Activated T-cell treated with anti-CD3 and anti-CD28 coated beads for 4 hours (primary cell): ENCODE data around the gene KRTAP4-4.
"Not testable (repeated sequence)": the region's sequence is repeated elsewhere in the genome, so short reads cannot be mapped to it uniquely, and the experiment has no call there.

Experiments
- DNase-seq: peaks from one replicate; pipeline ENCODE4 v3.0.0-alpha.2; 2020

The KRTAP4-4 gene

DNA sequence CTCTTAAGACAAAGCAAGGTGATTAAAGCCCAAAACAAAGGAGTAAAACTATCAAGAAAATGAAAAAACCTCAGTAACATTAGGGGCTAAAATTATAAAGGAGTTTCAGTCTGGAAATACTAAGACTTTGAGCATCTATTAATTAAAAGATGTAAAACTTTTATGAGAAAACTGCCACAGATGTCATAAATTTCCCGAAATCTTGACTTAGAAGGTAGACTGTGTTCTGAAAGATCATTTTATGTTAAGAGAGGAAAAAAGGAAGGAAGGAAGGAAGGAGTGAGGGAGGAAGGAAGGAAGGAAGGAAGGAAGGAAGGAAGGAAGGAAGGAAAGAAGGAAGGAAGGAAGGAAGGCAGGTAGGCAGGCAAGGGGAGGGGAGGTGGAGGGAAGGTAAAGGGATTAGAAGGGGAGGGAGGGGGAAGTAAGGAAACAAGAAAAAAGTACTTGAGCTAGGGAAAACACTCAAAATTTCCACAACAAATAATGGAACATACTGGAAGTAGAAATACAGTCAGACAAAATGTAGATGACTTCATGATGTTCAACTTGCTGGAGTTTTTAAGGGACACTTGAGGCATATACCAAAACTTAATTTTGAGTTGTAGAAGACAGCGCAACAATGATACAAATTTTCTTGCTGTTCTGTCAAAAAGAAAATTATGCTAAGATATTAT lies 12.9 kb downstream of the KRTAP4-4 start:
- no peak for DNase-seq

DNA sequence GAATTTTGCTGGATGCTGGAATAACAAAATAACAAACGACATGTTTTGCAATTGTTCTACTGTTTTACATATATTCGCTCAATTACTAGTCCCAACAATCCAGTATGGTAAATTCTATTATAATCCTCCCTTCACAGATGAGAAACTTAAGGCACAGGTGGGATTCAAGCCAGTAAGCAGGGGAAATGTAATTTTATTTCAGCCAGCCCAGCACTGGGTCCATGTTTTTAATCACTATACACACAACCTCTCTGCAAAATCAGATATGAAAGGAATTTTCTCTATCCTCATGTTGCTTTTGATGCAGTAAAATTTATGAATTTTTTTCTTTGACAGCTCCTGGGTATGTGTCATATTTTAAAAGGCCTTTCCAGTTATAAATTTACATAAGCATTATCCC lies 15.3 kb downstream of the KRTAP4-4 start:
- no peak for DNase-seq

DNA sequence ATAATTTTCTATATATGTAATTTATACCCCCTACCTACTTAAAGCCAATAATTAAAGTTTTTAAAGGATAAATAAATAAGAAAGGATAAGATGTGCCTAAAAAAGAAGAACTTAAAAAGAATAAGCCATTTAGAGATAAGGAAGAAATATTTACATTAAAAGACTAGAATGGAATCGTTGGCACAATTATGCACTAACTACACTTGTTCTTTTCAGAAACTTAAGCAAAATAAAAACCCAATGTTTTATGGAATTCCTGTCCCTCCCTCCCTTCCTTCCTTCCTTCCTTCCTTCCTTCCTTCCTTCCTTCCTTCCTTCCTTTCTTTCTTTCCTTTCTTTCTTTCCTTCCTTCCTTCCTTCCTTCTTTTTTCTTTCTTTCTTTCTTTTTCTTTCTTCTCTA lies 15.7 kb downstream of the KRTAP4-4 start:
- no peak for DNase-seq

DNA sequence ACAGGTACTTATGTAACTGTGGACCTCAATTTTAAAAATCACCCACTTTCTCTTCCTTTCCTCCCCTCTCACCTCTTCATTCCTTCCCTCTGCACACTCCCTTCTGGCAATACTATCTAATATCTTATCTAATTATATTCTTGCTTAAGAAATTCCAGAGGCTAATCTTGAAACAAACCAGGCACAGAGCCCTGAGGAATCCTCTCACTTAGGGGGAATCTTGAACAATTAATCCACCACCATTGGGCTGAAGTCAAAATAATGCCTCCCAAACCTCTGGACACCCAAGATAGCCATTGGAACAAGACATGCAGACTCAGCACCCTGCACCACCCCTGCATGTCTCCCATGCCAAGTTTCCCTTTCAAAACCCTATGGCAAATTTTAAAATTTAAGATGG lies 19.2 kb downstream of the KRTAP4-4 start:
- DNase-seq = no peak

GRCh38 chr17:41140360-41141131 lies 20.0 kb downstream of the KRTAP4-4 start, which contains the start of gene KRTAP4-6:
TSS of gene KRTAP4-6 (minus strand) at chr17:41140544. CDS start at chr17:41140487, 57 bp downstream.
- DNase-seq = no peak

- not testable (repeated sequence) for DNase-seq
Measured at GRCh38 chr17:41139865-41140264, 20.7 kb downstream of the KRTAP4-4 start.

DNA sequence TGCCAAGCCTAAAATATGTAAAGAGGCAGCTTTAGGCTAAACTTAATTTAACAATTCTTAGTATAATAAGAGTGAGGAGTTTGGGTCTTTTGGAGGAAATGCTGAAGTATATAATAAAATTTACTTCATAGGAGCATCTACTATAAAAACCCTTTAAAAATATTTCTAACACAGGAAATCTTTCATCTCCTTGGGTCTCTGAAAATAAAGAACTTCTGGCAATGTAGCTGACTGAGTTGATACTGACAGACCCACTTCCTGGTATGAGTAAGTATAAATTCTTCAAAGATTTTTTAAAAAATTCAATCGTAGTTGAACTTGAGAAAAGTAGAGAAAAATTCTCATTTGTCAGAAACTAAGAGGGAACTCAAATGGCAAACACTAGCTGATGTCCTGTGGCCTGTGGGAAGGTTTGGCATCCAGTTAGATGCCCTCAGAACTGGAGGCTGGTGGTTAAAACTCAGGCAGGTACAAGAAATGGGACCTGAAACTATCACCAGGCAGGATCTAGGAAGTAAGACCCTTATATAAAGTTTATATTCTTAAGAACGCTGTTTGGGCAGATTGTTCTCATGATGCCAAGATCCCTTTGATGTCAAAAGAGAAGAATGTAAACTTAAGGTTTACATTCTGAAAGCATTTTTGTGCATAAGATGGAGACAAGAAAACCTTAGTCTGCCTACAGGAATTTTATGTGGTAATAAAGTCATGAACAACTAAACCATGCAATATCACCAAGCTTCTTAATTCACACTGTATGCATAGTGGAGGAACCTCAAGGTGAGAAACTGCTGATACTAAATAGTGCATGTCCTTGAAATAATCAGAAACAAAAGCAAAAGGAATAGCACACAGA lies 26.4 kb downstream of the KRTAP4-4 start:
- DNase-seq = no peak

DNA sequence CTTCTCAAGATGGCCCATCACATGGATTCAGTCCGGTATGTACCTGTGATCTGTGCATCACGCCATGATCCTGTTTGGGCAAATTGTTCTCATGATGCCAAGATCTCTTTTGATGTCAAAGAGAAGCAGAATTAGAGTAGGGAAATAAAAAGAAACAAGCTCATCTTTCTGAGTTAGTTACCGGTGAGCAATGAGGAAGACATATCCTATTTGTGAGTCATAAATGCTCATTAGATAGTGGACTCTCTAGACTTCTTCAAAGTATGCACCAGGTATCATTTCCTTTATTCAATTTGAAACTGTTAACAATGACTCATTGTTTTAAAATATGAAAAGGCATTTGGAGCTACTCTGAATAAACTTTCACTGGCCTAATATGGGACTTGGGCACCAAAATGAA lies 28.6 kb downstream of the KRTAP4-4 start:
- DNase-seq = no peak

DNA sequence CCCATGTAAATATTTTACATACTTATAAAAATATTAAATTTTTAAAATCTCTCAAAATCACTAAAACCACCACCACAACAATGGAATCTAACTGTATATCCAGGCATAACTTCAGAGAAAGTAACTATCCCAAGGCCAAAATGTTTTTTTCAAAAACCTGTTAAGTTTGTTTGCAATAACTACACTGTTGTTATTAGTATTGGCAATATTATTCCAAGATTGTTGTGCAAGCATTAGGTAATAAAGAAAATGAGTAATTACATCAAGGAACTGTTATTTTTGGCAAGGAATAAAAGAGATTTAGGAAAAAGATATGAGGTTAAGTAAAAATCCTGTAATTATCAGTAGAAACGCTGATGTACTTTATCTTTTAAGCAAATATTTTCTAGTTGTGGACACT lies 33.2 kb downstream of the KRTAP4-4 start:
- no peak for DNase-seq

GRCh38 chr17:41126412-41126811 lies 34.1 kb downstream of the KRTAP4-4 start:
- no peak for DNase-seq

GRCh38 chr17:41125064-41125463 lies 35.5 kb downstream of the KRTAP4-4 start:
- no peak for DNase-seq

- DNase-seq = not testable (repeated sequence)
Measured at GRCh38 chr17:41123991-41124371, 36.6 kb downstream of the KRTAP4-4 start, which contains the start of gene KRTAP4-12. TSS of gene KRTAP4-12 (minus strand) at chr17:41124182. CDS start at chr17:41124122, 60 bp downstream.

DNA sequence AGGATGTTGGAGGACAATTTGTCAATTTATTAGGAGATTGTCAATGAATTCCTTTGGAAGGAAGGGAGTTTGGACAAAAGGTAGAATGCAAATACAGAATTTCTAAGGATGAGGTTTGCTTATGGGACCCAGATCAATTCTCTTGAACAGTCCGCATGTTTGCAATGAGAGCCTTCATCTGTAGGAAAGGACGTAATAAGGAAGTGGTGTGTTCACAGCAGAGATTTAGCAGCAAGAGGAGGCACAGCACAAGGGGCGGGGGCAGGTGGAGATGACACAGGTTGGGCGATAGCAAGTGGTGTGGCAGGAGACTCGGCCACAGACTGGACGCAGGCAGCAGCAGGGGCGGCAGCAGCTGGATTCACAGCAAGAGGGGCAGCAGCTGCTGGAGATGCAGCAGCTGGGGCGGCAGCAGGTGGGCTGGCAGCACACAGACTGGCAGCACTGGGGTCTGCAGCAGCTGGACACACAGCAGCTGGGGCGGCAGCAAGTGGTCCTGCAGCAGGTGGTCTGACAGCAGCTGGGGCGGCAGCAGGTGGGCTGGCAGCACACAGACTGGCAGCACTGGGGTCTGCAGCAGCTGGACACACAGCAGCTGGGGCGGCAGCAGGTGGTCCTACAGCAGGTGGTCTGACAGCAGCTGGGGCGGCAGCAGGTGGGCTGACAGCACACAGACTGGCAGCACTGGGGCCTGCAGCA lies 37.1 kb downstream of the KRTAP4-4 start:
- DNase-seq = not testable (repeated sequence)

- no peak for DNase-seq
Measured at GRCh38 chr17:41121742-41122141, 38.8 kb downstream of the KRTAP4-4 start.

DNA sequence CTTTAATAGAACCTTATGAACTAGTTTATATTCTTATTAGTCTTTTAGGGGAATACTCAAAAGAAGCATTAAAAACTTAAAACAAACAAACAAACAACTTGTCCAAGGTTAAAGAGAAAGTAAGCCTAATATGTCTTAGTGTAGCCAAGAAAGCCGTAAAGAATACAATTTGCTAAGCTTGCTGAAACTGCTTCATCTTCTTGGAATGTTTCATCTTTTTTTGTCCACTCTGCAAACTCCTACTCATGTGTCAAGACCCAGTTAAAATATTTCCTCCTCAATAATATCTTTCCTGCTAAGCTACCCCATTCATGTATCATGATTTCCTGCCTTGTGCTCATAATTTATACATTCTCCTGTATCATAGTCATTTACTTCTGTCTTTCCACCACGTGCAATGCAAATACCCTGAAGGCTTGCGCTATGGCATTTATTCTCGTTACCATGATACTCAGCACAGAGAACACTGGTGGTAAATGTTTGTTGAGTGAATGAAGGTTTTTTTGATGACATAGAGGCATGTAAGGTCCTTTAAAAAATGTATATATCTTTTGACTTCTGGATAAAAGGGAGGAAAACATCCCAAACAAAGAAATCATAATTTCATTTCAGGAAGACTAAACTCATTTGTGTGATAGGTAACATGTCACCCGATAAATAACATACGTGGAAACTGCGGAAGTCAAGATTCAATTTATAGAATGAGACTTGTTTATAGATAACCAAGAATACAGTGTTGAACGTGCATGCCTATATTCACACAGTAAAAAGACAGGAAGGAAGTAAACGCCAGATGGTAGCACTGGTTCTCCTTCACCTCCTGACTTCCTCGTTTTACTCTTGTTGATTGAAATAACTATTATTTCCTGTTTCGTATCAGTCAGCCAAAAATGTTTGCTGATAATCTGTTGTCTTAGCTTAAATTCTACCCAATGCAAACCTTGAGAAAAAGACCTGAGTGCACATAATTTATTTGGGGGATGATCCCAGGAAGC lies 40.6 kb downstream of the KRTAP4-4 start:
- DNase-seq = not testable (repeated sequence)

DNA sequence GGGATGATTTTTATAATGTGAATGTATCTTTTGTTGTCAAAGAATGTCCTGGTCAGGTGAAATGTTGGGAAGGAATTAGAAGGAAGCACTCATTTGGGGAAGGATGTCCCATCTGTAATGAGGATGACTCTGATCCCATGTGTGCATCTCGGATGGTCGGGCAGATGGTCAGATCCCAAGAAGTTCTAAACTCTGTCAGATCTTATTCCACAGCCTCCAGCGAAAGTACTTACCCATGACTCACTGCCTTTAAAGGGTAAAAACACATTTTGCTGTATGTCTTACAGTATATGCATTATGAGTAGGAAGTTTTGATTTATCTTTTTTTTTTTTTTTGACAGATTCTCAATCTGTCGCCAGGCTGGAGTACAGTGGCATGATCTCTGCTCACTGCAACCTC lies 41.8 kb downstream of the KRTAP4-4 start:
- DNase-seq = no peak

DNA sequence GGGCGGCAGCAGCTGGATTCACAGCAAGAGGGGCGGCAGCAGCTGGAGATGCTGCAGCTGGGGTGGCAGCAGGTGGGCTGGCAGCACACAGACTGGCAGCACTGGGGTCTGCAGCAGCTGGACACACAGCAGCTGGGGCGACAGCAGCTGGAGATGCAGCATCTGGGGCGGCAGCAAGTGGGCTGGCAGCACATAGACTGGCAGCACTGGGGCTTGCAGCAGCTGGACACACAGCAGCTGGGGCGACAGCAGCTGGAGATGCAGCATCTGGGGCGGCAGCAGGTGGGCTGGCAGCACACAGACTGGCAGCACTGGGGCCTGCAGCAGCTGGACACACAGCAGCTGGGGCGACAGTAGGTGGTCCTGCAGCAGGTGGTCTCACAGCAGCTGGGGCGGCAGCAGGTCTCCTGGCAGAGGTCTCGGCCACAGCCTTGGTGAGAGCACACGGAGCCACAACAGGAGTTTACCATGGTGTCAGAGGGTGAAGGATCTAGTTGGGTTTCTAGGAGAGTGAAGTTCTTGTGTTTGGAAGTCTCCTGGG lies 42.6 kb downstream of the KRTAP4-4 start, which contains the start of gene KRTAP4-11:
KRTAP4-11 (minus strand) TSS at position 528 of the 541 bp plus-strand sequence; CDS start at position 470, 58 bp downstream.
- not testable (repeated sequence) for DNase-seq

- DNase-seq = no peak
Measured at GRCh38 chr17:41116297-41116696, 44.3 kb downstream of the KRTAP4-4 start.

DNA sequence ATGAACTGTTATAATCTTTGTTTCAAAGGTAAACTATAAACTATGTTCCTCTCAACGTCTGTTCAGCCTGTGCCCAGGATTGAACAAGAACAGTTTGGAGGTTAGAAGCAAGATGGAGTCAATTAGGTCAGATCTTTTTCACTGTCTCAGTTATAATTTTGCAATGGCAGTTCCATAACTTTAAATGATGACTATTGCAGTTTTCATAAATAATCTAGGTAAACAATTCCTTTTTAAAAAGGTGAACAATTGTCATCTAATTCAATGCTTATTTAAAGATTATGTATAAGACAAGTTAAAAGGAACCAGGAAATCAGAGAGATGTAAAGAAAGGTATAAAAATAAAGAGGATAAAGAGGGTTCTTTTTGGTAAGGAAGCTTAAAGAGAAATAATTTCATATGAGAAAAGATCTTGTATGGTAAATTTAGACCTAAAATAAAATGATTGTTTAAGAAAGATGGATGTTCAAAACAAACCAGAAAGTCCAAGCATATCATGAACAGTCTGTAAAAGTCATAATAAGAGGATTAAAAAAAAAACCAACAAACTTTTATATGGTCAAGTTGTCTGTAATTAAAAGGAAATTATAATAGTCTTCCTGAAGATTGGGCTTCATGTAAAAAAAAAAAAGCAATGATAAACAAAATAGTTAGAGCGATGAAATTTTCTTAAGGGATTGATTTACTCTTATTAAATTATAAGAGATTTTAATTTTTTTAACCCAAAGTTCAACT lies 49.2 kb downstream of the KRTAP4-4 start:
- no peak for DNase-seq
